ENCODE data around the gene GTSF1L.

DNA sequence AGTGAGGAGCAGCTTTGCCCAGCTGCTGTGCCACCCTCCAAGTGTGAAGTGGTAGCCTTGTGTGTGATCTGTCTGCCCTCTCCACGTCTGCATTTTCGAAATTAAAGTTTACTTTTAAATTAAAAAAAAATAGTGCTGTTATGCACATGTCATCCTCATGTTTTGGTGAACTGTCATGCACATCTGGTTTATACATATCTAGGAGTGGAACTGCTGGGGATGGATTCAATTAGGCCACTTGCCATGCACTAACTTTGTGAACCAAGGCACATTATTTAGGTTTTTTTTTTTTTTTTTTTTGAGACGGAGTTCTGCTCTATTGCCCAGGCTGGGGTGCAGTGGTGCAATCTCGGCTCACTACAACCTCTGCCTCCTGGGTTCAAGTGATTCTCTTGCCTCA lies 3.6 kb downstream of the GTSF1L start:
- TF ChIP-seq, protein P1, sequence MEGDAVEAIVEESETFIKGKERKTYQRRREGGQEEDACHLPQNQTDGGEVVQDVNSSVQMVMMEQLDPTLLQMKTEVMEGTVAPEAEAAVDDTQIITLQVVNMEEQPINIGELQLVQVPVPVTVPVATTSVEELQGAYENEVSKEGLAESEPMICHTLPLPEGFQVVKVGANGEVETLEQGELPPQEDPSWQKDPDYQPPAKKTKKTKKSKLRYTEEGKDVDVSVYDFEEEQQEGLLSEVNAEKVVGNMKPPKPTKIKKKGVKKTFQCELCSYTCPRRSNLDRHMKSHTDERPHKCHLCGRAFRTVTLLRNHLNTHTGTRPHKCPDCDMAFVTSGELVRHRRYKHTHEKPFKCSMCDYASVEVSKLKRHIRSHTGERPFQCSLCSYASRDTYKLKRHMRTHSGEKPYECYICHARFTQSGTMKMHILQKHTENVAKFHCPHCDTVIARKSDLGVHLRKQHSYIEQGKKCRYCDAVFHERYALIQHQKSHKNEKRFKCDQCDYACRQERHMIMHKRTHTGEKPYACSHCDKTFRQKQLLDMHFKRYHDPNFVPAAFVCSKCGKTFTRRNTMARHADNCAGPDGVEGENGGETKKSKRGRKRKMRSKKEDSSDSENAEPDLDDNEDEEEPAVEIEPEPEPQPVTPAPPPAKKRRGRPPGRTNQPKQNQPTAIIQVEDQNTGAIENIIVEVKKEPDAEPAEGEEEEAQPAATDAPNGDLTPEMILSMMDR (IDR thresholded peaks at IDR 0.05; ENCODE audit: insufficient read depth, low read length, poor library complexity, severe bottlenecking): no peak
- no peak for TF ChIP-seq EZH2phosphoT487 (conservative IDR thresholded peaks at IDR 0.05; ENCODE audit: low read length)
